HCT116 (cell line): Measurements from ENCODE around the gene INSR. TPM values are rescaled to one million over a fixed set of nuclear protein-coding genes. Genes with fewer than 3 reads are reported as not detected.

Experiments used
- ATAC-seq: fragments of 200-7000 bp; cut with Tn5 transposase; 2 replicates; pipeline ENCODE4 v1.9.1; 2020; ENCODE audit warnings: mild to moderate bottlenecking, moderate library complexity
- BruUV-seq: library from RNA; stranded (reverse); fragments of 400-500 nt; replicated peaks from 2 replicates; lab custom pipeline; 2021; lab: Mats Ljungman, UMichigan
- CTCF ChIA-PET: fragments of 300-600 bp; sonication (Branson Sonifier 250); formaldehyde crosslinking; loops from one replicate; lab custom pipeline; 2021; ENCODE audit warnings: antibody characterized with exemption; lab: Charles Lee
- POLR2A ChIA-PET: fragments of 300-600, 350-600 bp; sonication (Branson Sonifier 250); formaldehyde crosslinking; loops from one replicate; lab custom pipeline; 2021; ENCODE audit warnings: antibody characterized with exemption; lab: Charles Lee
- RAD21 ChIA-PET, 2 experiments: fragments of 300-600 bp; sonication (Branson Sonifier 250); formaldehyde crosslinking; loops; one replicate each; lab custom pipeline; 2023; ENCODE audit warnings: low total read pairs in 2 of 2; ENCODE audit not compliant: uncharacterized antibody in 2 of 2, unreplicated experiment in 2 of 2, low non-redundant PET in 1 of 2; lab: Charles Lee
- DNase-seq: peaks from one replicate; pipeline ENCODE4 v3.0.0-alpha.2; 2010; ENCODE audit warnings: low read depth, low spot score
- H2AFZ ChIP-seq: fragments of 200-600 bp; shearing (Covaris generic), sonication (generic); 2 replicates; pipeline ENCODE4 v1.6.1; 2017; ENCODE audit warnings: low read depth, mixed run types, mixed read lengths, antibody characterized with exemption, low read length; ENCODE audit not compliant: poor library complexity, severe bottlenecking
- H3K27ac ChIP-seq: 2 replicates; pipeline ENCODE4 v1.5.1; 2012; ENCODE audit warnings: low read depth, low read length
- H3K27me3 ChIP-seq: fragments of 200-600 bp; sonication (generic); 2 replicates; pipeline ENCODE4 v1.6.1; 2016; ENCODE audit warnings: mixed run types, low read length, mixed read lengths; ENCODE audit not compliant: insufficient read depth
- H3K36me3 ChIP-seq, 2 experiments: fragments of 200-500 bp in 1 of 2; fragments of 200-600 bp in 1 of 2; sonication (Bioruptor generic) in 1 of 2; sonication (generic) in 1 of 2; 2 replicates each; pipeline versions ENCODE4 v1.5.1 to v1.6.1; 2014 to 2016; ENCODE audit warnings: low read length in 2 of 2, inconsistent platforms in 1 of 2, mixed read lengths in 1 of 2, mixed run types in 1 of 2; ENCODE audit not compliant: insufficient read depth in 2 of 2, control insufficient read depth in 1 of 2
- H3K4me1 ChIP-seq, 2 experiments: fragments of 200-600 bp in 1 of 2; sonication (generic) in 1 of 2; 2 replicates each; pipeline versions ENCODE4 v1.5.1 to v1.6.1; 2012 to 2017; ENCODE audit warnings: low read length in 2 of 2, inconsistent platforms in 1 of 2, mild to moderate bottlenecking in 1 of 2, mixed read lengths in 1 of 2, mixed run types in 1 of 2, moderate library complexity in 1 of 2; ENCODE audit not compliant: insufficient read depth in 2 of 2, control insufficient read depth in 1 of 2
- H3K4me2 ChIP-seq: fragments of 200-600 bp; sonication (generic); 2 replicates; pipeline ENCODE4 v1.6.1; 2017; ENCODE audit warnings: mixed run types, low read length, mixed read lengths
- H3K4me3 ChIP-seq, 2 experiments: fragments of 200-600 bp in 1 of 2; sonication (generic) in 1 of 2; replicated peaks in 1 of 2; 2 replicates each; pipeline ENCODE4 v1.5.1; 2011 to 2016; ENCODE audit warnings: low read length in 2 of 2, control low read depth in 1 of 2, low read depth in 1 of 2, mild to moderate bottlenecking in 1 of 2, mixed read lengths in 1 of 2, mixed run types in 1 of 2
- H3K79me2 ChIP-seq: fragments of 200-600 bp; sonication (generic); 2 replicates; pipeline ENCODE4 v1.6.1; 2017; ENCODE audit warnings: mild to moderate bottlenecking, mixed run types, low read length, moderate library complexity, mixed read lengths; ENCODE audit not compliant: insufficient read depth
- H3K9ac ChIP-seq: fragments of 200-600 bp; sonication (generic); 2 replicates; pipeline ENCODE4 v1.6.1; 2016; ENCODE audit warnings: low read length, mixed read lengths
- H3K9me2 ChIP-seq: fragments of 200-600 bp; sonication (generic), shearing (Covaris generic); 2 replicates; pipeline ENCODE4 v1.6.1; 2017; ENCODE audit warnings: mixed run types, mild to moderate bottlenecking, moderate library complexity; ENCODE audit not compliant: insufficient read depth
- H3K9me3 ChIP-seq, 2 experiments: fragments of 200-500 bp in 1 of 2; fragments of 200-600 bp in 1 of 2; sonication (Bioruptor generic) in 1 of 2; sonication (generic) in 1 of 2; 2 replicates each; pipeline ENCODE4 v1.6.1; 2014 to 2017; ENCODE audit warnings: low read length in 2 of 2, mixed read lengths in 2 of 2, inconsistent platforms in 1 of 2, low read depth in 1 of 2, mild to moderate bottlenecking in 1 of 2, mixed run types in 1 of 2, moderate library complexity in 1 of 2; ENCODE audit not compliant: control insufficient read depth in 1 of 2, insufficient read depth in 1 of 2
- H4K20me1 ChIP-seq: fragments of 200-600 bp; sonication (generic), shearing (Covaris generic); 2 replicates; pipeline ENCODE4 v1.6.1; 2017; ENCODE audit warnings: mixed run types, mild to moderate bottlenecking, moderate library complexity; ENCODE audit not compliant: insufficient read depth
- CBX3 ChIP-seq: IDR thresholded peaks from 2 replicates; pipeline ENCODE4 v1.6.1; 2012; ENCODE audit warnings: low read depth
- EGR1 ChIP-seq: IDR thresholded peaks from 2 replicates; pipeline ENCODE4 v1.6.1; 2012; ENCODE audit warnings: low read depth
- ELF1 ChIP-seq: IDR thresholded peaks from 2 replicates; pipeline ENCODE4 v1.6.1; 2012; ENCODE audit warnings: low read depth, borderline replicate concordance
- EZH2 ChIP-seq: fragments of 200-600 bp; sonication (generic); IDR thresholded peaks from 2 replicates; pipeline ENCODE4 v1.6.1; 2017; ENCODE audit warnings: antibody characterized with exemption, mixed run types
- EZH2phosphoT487 ChIP-seq: fragments of 200-600 bp; IDR thresholded peaks from 2 replicates; pipeline ENCODE4 v1.6.1; 2018; ENCODE audit warnings: antibody characterized with exemption, borderline replicate concordance
- FOSL1 ChIP-seq: IDR thresholded peaks from 2 replicates; pipeline ENCODE4 v1.6.1; 2012; ENCODE audit warnings: low read depth
- POLR2A ChIP-seq: IDR thresholded peaks from 2 replicates; pipeline ENCODE4 v1.7.0; 2011; ENCODE audit warnings: borderline replicate concordance; ENCODE audit not compliant: insufficient read depth, insufficient read length; ENCODE audit errors: extremely low read depth
- POLR2AphosphoS5 ChIP-seq: IDR thresholded peaks from 2 replicates; pipeline ENCODE4 v1.6.1; 2011; ENCODE audit warnings: mild to moderate bottlenecking, low read depth, low read length, moderate library complexity
- RAD21 ChIP-seq: IDR thresholded peaks from 2 replicates; pipeline ENCODE4 v1.6.1; 2012; ENCODE audit warnings: low read depth, mild to moderate bottlenecking
- REST ChIP-seq: IDR thresholded peaks from 2 replicates; pipeline ENCODE4 v1.6.1; 2012; ENCODE audit warnings: low read depth
- SIN3A ChIP-seq: IDR thresholded peaks from 2 replicates; pipeline ENCODE4 v1.6.1; 2012; ENCODE audit warnings: low read depth
- SP1 ChIP-seq: IDR thresholded peaks from 2 replicates; pipeline ENCODE4 v1.6.1; 2012; ENCODE audit warnings: low read depth
- ZFX ChIP-seq: fragments of 450-650 bp; IDR thresholded peaks from 2 replicates; pipeline ENCODE4 v1.6.1; 2017
- ZNF274 ChIP-seq: fragments of 200-500 bp; sonication (Bioruptor generic); IDR thresholded peaks from 2 replicates; pipeline ENCODE4 v1.6.1; 2014; ENCODE audit warnings: mild to moderate bottlenecking, low read depth, low read length, inconsistent platforms
- intact Hi-C: fragments of 100-400 bp; cut with micrococcal nuclease; formaldehyde crosslinking; loops from 2 replicates; pipeline ENCODE4 v1.10.0; 2022
- total RNA-seq: library from RNA; stranded (reverse); gene quantifications from one replicate; pipeline ENCODE4 v1.2.1, GENCODE V29; 2021; ENCODE audit not compliant: unreplicated experiment
- TF ChIP-seq, protein P1 (sequence below): IDR thresholded peaks from 2 replicates; pipeline ENCODE4 v1.6.1; 2012
- TF ChIP-seq, protein P2 (sequence below), 3 experiments: fragments of 200-600 bp in 1 of 3; sonication (generic) in 1 of 3; IDR thresholded peaks in 2 of 3; conservative IDR thresholded peaks in 1 of 3; 2 replicates each; pipeline ENCODE4 v1.5.1; 2012 to 2017; ENCODE audit warnings: low read depth in 2 of 3, low read length in 2 of 3, antibody characterized with exemption in 1 of 3, borderline replicate concordance in 1 of 3, control low read depth in 1 of 3, mild to moderate bottlenecking in 1 of 3, mixed read lengths in 1 of 3, mixed run types in 1 of 3, moderate library complexity in 1 of 3; ENCODE audit not compliant: insufficient read depth in 1 of 3
- TF ChIP-seq, protein P3 (sequence below): IDR thresholded peaks from 2 replicates; pipeline ENCODE4 v1.6.1; 2012

Gene INSR
- total RNA-seq, 1 experiment from 2014 or later = 25.4 TPM

DNA sequence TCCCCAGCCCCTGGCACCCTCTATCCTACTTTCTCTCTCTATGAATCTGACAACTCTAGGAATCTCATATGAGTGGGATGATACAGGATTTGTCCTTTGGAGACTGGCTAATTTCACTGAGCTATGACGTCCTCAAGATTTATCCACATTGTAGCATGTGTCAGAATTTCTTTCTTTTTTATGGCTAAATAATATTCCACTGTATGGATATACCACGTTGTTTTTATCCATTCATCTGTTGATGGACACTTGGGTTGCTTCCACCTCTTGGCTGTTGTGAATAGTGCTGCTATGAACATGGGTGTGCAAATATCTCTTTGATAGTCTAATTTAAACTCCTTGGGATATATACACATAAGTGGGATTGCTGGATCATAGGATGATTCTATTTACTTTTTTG lies 24.0 kb upstream of the INSR start:
- ChIA-PET POLR2A (no interaction called here), RAD21 (no interaction called here), CTCF (no interaction called here)
- no peaks in the 10 kb centered on the region for H3K79me2 ChIP-seq
- TF ChIP-seq EZH2phosphoT487 (no peak), CBX3 (no peak), ELF1 (no peak), POLR2AphosphoS5 (no peak), FOSL1 (no peak), SIN3A (no peak)
- no peaks in the 10 kb centered on the region for H3K27me3 ChIP-seq
- H3K4me1 ChIP-seq = no peaks in the 10 kb centered on the region
- no peaks in the 10 kb centered on the region for H3K36me3 ChIP-seq
- H3K9ac ChIP-seq = no peak overlapping the region
- H3K4me3 ChIP-seq = no peak overlapping the region
- H3K9me3 ChIP-seq = peaks cover 0 to 6% of the 10 kb centered on the region in 2 experiments; a peak in 1 of 4 replicates
- H3K4me2 ChIP-seq = no peak overlapping the region
- H2AFZ ChIP-seq = no peak overlapping the region
- intact Hi-C loops = no loop called here
- DNase-seq (no peak), ATAC-seq (no peak)
- H3K9me2 ChIP-seq = no peaks in the 10 kb centered on the region
- H3K27ac ChIP-seq = no peak overlapping the region
- no peaks in the 10 kb centered on the region for H4K20me1 ChIP-seq
- no TSS peak for BruUV-seq

DNA sequence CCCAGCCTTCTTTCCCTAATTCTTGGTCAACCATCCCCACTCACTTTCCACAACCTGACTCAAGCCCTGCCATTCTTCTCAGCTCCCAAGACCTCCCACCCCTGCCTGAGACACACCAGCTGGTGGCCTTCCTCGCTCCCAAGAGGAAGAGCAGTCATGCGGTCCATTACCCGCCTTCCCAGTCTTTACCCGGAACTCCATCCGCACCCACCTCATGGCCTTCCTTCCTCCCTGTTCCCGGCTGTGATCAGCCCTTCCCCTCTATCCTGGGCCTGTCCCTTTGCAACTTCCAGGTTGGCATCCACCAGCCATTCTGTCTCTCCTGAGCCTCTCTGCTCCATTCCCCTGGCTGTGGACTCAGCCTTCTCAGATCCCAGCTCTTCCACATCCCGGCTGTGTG lies 18.6 kb upstream of the INSR start:
- Histone ChIP-seq H3K4me3 (no peak overlapping the region), H2AFZ (no peak overlapping the region), H4K20me1 (no peaks in the 10 kb centered on the region), H3K9ac (no peak overlapping the region), H3K9me3 (no peaks in the 10 kb centered on the region), H3K27me3 (no peaks in the 10 kb centered on the region), H3K9me2 (no peaks in the 10 kb centered on the region), H3K27ac (no peak overlapping the region), H3K79me2 (no peaks in the 10 kb centered on the region), H3K36me3 (no peaks in the 10 kb centered on the region), H3K4me1 (no peaks in the 10 kb centered on the region), H3K4me2 (no peak overlapping the region)
- CTCF ChIA-PET = no interaction called here
- RAD21 ChIA-PET = interaction anchor here in 1 of 2 experiments (0.6 kb wide), 1 partner anchor 12 kb away, joined by 4 read pairs; no protein-coding TSS in a partner anchor
- POLR2A ChIA-PET = no interaction called here
- DNase-seq = no peak
- intact Hi-C loops = no loop called here
- BruUV-seq = no TSS peak
- no peak for ATAC-seq
- no peak for TF ChIP-seq REST
- TF ChIP-seq SP1 = no peak
- TF ChIP-seq, protein P1, sequence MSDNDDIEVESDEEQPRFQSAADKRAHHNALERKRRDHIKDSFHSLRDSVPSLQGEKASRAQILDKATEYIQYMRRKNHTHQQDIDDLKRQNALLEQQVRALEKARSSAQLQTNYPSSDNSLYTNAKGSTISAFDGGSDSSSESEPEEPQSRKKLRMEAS = no peak
- TF ChIP-seq ELF1 = no peak
- TF ChIP-seq SIN3A = no peak
- TF ChIP-seq ZNF274 = no peak
- TF ChIP-seq ZFX = no peak
- no peak for TF ChIP-seq EZH2
- TF ChIP-seq POLR2AphosphoS5 = no peak
- TF ChIP-seq RAD21 = no peak
- no peak for TF ChIP-seq POLR2A
- no peak for TF ChIP-seq CBX3
- TF ChIP-seq, protein P2, sequence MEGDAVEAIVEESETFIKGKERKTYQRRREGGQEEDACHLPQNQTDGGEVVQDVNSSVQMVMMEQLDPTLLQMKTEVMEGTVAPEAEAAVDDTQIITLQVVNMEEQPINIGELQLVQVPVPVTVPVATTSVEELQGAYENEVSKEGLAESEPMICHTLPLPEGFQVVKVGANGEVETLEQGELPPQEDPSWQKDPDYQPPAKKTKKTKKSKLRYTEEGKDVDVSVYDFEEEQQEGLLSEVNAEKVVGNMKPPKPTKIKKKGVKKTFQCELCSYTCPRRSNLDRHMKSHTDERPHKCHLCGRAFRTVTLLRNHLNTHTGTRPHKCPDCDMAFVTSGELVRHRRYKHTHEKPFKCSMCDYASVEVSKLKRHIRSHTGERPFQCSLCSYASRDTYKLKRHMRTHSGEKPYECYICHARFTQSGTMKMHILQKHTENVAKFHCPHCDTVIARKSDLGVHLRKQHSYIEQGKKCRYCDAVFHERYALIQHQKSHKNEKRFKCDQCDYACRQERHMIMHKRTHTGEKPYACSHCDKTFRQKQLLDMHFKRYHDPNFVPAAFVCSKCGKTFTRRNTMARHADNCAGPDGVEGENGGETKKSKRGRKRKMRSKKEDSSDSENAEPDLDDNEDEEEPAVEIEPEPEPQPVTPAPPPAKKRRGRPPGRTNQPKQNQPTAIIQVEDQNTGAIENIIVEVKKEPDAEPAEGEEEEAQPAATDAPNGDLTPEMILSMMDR (IDR thresholded peaks at IDR 0.05 in 2 of 3, conservative IDR thresholded peaks at IDR 0.05 in 1 of 3; ENCODE audit: borderline replicate concordance in 1 of 3, insufficient read depth in 1 of 3, low read depth in 2 of 3, low read length in 2 of 3) = no peak
- TF ChIP-seq EGR1 = no peak
- TF ChIP-seq, protein P3, sequence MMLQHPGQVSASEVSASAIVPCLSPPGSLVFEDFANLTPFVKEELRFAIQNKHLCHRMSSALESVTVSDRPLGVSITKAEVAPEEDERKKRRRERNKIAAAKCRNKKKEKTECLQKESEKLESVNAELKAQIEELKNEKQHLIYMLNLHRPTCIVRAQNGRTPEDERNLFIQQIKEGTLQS = no peak
